HG02884 (cell line): ENCODE results near the gene PCYT2.

Experiments
- ATAC-seq: cut with Tn5 transposase; IDR thresholded peaks from one replicate; pipeline ENCODE4 v1.9.1; 2021; ENCODE audit warnings: mild to moderate bottlenecking, moderate library complexity; ENCODE audit not compliant: unreplicated experiment

Gene PCYT2

GRCh38 chr17:81877569-81877968 is 33.6 kb downstream of the PCYT2 start:
- no peak for ATAC-seq

- no peak for ATAC-seq
Observed at GRCh38 chr17:81871387-81872230, 39.6 kb downstream of the PCYT2 start.

GRCh38 chr17:81870981-81871386 is 40.2 kb downstream of the PCYT2 start, which contains the start of gene ARHGDIA:
ARHGDIA (minus strand) TSS chr17:81871337; CDS start chr17:81869930, 1,407 bp downstream.
- no peak for ATAC-seq

- no peak for ATAC-seq
Observed at GRCh38 chr17:81870131-81870980, 40.8 kb downstream of the PCYT2 start.

GRCh38 chr17:81869221-81870130 is 41.7 kb downstream of the PCYT2 start:
- no peak for ATAC-seq

GRCh38 chr17:81868674-81869220 is 42.5 kb downstream of the PCYT2 start:
- ATAC-seq = no peak

GRCh38 chr17:81867991-81868673 is 43.1 kb downstream of the PCYT2 start:
- ATAC-seq = no peak

GRCh38 chr17:81867170-81867990 is 43.8 kb downstream of the PCYT2 start:
- ATAC-seq = no peak

- ATAC-seq = no peak
Observed at GRCh38 chr17:81866440-81867169, 44.6 kb downstream of the PCYT2 start.

- ATAC-seq = no peak
Observed at GRCh38 chr17:81865733-81866439, 45.3 kb downstream of the PCYT2 start.

- ATAC-seq = no peak
Observed at GRCh38 chr17:81865358-81865732, 45.9 kb downstream of the PCYT2 start.

- ATAC-seq = no peak
Observed at GRCh38 chr17:81863833-81864768, 47.1 kb downstream of the PCYT2 start.

- no peak for ATAC-seq
Observed at GRCh38 chr17:81863123-81863675, 48.0 kb downstream of the PCYT2 start.

GRCh38 chr17:81860756-81861568 is 50.2 kb downstream of the PCYT2 start:
- peak; percentile 77 for ATAC-seq

GRCh38 chr17:81859906-81860755 is 51.1 kb downstream of the PCYT2 start, which contains the start of gene P4HB:
P4HB (minus strand) TSS chr17:81860535; CDS start chr17:81860471, 64 bp downstream.
- ATAC-seq = no peak
